ENCODE data around the gene MAPK8. TPM values are rescaled to one million over a fixed set of nuclear protein-coding genes. Genes with fewer than 3 reads are reported as not detected.

Gene MAPK8
- total and polyA plus RNA-seq, 9 of the 15 experiments (the other 6 are each of a cell fraction or from before 2014, with no cell fraction given): 6.4 to 159 (median 71.0) TPM

- TF ChIP-seq ESRRB (CRISPR knock-in tag; IDR thresholded peaks at IDR 0.05; ENCODE audit: borderline replicate concordance): no peak
- TF ChIP-seq RBM25 (IDR thresholded peaks at IDR 0.05; ENCODE audit: low read depth, low read length, severe bottlenecking): peak; percentile 88
- TF ChIP-seq, protein P1, sequence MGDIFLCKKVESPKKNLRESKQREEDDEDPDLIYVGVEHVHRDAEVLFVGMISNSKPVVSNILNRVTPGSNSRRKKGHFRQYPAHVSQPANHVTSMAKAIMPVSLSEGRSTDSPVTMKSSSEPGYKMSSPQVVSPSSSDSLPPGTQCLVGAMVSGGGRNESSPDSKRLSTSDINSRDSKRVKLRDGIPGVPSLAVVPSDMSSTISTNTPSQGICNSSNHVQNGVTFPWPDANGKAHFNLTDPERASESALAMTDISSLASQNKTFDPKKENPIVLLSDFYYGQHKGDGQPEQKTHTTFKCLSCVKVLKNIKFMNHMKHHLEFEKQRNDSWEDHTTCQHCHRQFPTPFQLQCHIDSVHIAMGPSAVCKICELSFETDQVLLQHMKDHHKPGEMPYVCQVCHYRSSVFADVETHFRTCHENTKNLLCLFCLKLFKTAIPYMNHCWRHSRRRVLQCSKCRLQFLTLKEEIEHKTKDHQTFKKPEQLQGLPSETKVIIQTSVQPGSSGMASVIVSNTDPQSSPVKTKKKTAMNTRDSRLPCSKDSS (IDR thresholded peaks at IDR 0.05; ENCODE audit: low read depth, partially characterized antibody): no peak
- TF ChIP-seq STAT5A (IDR thresholded peaks at IDR 0.05; ENCODE audit: borderline replicate concordance, low read length): no peak
- no peak for TF ChIP-seq ZNF764 (CRISPR knock-in tag; IDR thresholded peaks at IDR 0.05; ENCODE audit: low read depth)
- TF ChIP-seq CTCFL (IDR thresholded peaks at IDR 0.05; ENCODE audit: borderline replicate concordance, insufficient read depth, low read depth, low read length, poor library complexity, severe bottlenecking): no peak
- TF ChIP-seq ZC3H11A (IDR thresholded peaks at IDR 0.05; ENCODE audit: low read depth, low read length): no peak
- TF ChIP-seq ETV5 (CRISPR knock-in tag; IDR thresholded peaks at IDR 0.05; ENCODE audit: low read depth): no peak
- TF ChIP-seq, protein P2, sequence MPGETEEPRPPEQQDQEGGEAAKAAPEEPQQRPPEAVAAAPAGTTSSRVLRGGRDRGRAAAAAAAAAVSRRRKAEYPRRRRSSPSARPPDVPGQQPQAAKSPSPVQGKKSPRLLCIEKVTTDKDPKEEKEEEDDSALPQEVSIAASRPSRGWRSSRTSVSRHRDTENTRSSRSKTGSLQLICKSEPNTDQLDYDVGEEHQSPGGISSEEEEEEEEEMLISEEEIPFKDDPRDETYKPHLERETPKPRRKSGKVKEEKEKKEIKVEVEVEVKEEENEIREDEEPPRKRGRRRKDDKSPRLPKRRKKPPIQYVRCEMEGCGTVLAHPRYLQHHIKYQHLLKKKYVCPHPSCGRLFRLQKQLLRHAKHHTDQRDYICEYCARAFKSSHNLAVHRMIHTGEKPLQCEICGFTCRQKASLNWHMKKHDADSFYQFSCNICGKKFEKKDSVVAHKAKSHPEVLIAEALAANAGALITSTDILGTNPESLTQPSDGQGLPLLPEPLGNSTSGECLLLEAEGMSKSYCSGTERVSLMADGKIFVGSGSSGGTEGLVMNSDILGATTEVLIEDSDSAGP (CRISPR knock-in tag; IDR thresholded peaks at IDR 0.05): no peak
- TF ChIP-seq CREB1 (IDR thresholded peaks at IDR 0.05): no peak
- no peak for TF ChIP-seq CREB1 (CRISPR knock-in tag; IDR thresholded peaks at IDR 0.05)
- TF ChIP-seq SETDB1 (IDR thresholded peaks at IDR 0.05; ENCODE audit: low read length): no peak
- TF ChIP-seq DIDO1 (tag; IDR thresholded peaks at IDR 0.05; ENCODE audit: low read depth): no peak
- no peak for TF ChIP-seq LCOR (CRISPR knock-in tag; IDR thresholded peaks at IDR 0.05)
- no peak for TF ChIP-seq GATAD2B (IDR thresholded peaks at IDR 0.05; ENCODE audit: borderline replicate concordance)
- TF ChIP-seq CLOCK (CRISPR knock-in tag; IDR thresholded peaks at IDR 0.05; ENCODE audit: borderline replicate concordance): no peak
- TF ChIP-seq BRD9 (IDR thresholded peaks at IDR 0.05; ENCODE audit: low read depth, partially characterized antibody): no peak
- no peak for TF ChIP-seq HNRNPUL1 (IDR thresholded peaks at IDR 0.05; ENCODE audit: low read length)
- no peak for TF ChIP-seq BACH1 (tag; IDR thresholded peaks at IDR 0.05)
- TF ChIP-seq SNIP1 (IDR thresholded peaks at IDR 0.05; ENCODE audit: low read depth): no peak
These were observed 166.1 kb downstream of the MAPK8 start (continued) for GRCh38 chr10:48472501-48473069.

Data from K562 (cell line).